EH (cell line): ENCODE results near the gene MLPH.

Experiments used
- DNase-seq: peaks from one replicate; pipeline ENCODE4 v3.0.0-alpha.2; 2015; ENCODE audit warnings: low read depth

MLPH gene

GRCh38 chr2:237519506-237520245 is 32.6 kb downstream of the MLPH start:
- DNase-seq, result no peak

DNA sequence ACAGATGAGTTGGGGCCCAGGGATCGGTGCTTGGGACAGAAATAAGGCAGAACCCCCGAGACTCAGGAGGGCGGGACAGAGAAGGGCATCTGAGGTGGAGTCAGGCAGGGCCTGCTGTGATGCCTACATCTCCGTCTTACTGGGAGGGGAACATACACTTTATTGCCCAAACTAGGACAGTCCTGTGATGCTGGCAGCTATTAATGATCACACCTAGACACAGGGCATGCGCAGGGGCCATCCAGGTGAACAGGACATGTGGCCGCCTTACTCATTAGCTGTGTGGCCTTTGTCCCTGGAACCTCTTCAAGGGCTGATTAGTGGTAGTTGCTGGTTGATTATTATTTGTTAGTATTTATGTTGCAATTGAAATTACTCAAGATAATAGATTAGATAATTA is 33.2 kb downstream of the MLPH start:
- no peak for DNase-seq

GRCh38 chr2:237524631-237525030 is 37.6 kb downstream of the MLPH start:
- no peak for DNase-seq

DNA sequence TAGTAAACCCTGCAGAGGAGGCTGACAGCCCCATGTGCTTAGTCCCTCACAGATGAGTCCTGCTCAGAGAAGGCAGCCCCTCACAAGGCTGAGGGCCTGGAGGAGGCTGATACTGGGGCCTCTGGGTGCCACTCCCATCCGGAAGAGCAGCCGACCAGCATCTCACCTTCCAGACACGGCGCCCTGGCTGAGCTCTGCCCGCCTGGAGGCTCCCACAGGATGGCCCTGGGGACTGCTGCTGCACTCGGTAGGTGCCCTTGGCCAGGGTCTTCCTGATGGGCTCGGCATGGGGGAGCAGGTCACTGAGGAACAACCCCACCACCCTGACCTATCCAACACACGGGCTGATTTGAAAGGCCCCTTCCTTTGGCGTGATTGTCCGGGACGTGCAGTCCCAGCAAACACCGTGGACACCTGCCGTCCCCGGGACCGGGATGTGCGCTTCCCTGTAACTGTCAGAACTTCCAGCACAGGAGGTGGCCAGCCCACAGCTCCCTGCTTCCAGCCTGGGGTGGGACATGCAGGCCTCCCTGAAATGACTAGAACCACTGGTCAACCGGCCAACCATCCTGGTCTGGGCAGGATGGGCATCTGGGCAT is 38.6 kb downstream of the MLPH start:
- no peak for DNase-seq

DNA sequence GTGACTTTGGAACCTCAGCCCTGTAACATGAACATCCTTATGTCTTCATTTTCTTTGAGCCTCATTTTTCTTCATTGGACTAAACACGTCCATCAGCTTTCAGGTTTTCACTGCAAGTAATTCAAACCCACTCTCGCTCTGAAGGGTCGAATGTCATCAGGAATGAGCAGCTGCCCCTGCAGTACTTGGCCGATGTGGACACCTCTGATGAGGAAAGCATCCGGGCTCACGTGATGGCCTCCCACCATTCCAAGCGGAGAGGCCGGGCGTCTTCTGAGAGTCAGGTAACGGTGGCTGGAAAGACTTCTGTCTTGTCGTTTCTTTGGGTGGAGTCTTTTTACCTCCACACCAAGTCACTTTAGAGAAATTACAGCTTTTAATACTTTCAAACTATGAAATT is 40.2 kb downstream of the MLPH start:
- DNase-seq, result no peak

DNA sequence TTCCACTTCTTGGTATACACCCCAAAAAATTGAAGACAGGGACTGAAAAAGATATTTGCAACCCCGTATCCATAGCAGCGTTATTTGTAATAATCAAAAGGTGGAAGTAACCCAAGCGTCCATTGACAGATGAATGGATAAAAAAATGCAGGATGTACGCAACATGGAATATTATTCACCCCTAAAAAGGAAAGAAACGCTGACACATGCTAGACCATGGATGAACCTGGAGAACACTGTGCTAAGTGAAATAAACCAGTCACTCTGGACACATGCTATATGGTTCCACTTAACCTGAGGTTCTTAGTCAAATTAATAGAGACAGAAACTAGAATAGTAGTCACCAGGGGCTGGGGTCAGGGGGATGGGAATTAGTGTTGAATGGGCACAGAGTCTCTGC is 40.7 kb downstream of the MLPH start:
- no peak for DNase-seq

GRCh38 chr2:237529452-237530402 is 42.7 kb downstream of the MLPH start:
- no peak for DNase-seq

GRCh38 chr2:237530472-237531433 is 43.7 kb downstream of the MLPH start:
- DNase-seq, result no peak

GRCh38 chr2:237532160-237532559 is 45.1 kb downstream of the MLPH start:
- no peak for DNase-seq

DNA sequence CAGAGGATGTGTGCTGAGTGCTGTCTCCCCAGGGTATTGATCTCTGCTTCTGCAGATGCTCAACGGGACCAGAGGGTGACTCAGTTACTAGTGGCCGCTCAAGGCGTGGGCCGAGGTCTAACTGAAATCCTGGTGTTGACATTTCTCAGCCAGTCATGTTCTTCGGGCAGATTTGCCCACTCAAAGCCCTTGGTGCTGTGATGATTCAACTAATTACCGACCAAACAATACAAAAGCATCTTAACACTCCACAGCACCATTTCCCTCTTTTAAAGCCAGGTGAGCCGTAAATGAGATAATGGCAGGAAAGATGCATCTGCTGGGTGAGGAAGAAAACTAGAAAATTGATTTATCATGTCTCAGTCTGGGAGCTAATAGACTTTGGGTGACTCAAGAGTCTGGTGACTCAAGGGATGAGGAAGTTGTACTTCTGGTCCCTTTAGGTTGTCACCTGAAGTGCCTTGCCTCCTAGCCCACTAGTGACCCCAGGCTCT is 46.7 kb downstream of the MLPH start:
- no peak for DNase-seq

DNA sequence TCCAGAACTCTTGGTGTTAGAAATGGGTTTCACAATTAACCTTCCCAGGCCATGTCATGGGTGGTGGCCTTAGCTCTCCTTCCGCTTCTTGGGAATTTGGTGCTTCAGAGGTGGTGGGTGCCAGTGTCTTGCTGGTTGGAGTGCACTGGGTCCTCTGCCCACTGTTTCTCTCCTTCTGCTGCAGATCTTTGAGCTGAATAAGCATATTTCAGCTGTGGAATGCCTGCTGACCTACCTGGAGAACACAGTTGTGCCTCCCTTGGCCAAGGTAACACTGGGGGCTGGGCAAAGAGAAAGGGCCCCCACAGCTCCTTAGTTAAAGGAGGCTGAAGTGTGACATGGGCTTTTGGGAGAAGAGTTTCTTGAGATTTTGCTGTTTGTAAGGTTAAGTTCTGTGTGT is 47.3 kb downstream of the MLPH start:
- DNase-seq, result no peak

- no peak for DNase-seq
Observed at GRCh38 chr2:237535385-237536082, 48.5 kb downstream of the MLPH start.

- DNase-seq, result no peak
Observed at GRCh38 chr2:237536083-237536415, 49.0 kb downstream of the MLPH start.

DNA sequence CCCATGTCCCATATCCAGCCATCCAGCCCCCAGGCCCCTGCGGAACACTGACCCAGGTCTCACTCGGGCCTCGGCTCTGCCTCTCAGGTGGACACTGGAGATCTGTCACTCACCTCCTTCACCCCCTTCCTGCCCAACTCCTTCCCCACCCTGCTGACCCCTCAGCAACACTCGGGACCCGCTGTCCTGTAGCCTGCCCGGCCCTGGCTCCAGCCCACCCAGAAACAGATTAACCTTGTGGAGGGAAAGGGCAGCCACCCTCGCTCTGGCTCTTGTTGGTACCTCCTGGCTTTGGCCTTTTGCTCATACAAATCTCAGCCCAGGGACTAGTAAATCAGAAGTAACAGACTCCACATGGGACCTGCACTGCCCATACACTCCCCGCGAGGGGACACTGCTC is 49.6 kb downstream of the MLPH start:
- DNase-seq, result no peak

DNA sequence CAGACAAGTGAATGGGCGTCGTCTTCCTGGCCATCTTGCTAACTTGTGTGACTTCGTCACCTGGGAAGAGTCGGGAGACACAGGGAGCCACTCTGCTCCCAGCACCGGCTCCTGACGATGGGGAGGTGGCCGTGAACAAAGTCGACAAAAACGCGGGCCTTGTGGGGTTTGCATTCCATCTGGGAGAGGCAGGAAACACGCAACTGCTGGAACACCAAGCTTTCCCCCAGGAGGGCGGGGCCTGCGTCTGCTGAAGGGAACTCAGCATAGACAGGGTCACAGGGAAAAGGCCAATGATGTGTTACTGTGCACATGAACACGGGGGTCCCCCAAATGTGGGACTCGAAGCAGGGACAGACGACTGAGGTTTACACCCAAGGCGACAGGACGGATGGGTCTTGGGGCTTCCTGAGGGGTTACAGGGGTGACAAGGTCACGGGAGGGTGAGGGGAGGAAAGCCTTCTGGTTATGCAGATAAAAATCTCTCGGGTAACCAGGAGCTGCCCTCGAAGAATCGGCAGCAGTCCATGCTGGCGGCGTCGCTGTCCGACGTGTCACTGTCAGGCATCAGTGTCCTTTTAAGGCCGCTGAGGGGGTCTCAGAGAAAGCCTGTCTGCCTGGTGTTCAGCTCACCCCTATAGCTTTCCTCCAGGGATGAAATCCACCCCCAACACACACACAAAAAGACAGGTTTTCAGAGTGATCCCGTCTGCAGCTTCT is 51.1 kb downstream of the MLPH start:
- peak; percentile 22 for DNase-seq

DNA sequence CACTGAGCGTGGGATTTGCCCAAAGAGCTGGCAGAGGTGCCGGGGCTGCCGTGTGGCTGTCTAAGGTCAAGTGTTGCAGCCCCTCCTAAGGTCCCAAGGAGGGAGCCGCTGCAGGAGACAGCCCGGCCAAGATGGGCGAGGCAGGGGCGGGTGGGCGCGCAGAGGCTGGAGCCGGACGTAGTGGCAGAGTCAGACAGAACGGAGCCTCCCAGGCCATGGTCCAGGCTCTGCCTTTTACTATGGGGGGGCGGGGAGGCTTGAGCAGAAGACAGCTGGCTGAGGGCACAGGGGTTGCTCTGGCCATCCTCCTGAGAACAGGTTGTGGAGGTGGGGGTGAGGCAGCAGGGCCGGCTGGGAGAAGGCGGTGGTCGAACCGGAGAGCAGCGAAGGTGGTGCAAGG is 51.9 kb downstream of the MLPH start:
- no peak for DNase-seq

GRCh38 chr2:237539681-237540080 is 52.6 kb downstream of the MLPH start:
- DNase-seq, result no peak

GRCh38 chr2:237540223-237540775 is 53.2 kb downstream of the MLPH start:
- DNase-seq, result no peak

- peak; percentile 65 for DNase-seq
Observed at GRCh38 chr2:237540823-237541222, 53.8 kb downstream of the MLPH start.

- no peak for DNase-seq
Observed at GRCh38 chr2:237541243-237541642, 54.2 kb downstream of the MLPH start.
